GM12878 (cell line): ENCODE measurements around the gene COQ9.
"Not testable (repeated sequence)": the region's sequence is repeated elsewhere in the genome, so short reads cannot be mapped to it uniquely, and the experiment has no call there.

ENCODE experiments used
- BCL11A ChIP-seq: IDR thresholded peaks from 2 replicates; pipeline ENCODE4 v1.6.1; 2011; ENCODE audit warnings: low read depth, low read length
- CTCF ChIP-seq, 3 experiments: IDR thresholded peaks in 2 of 3; conservative IDR thresholded peaks in 1 of 3; 2 replicates each; pipeline ENCODE4 v1.5.1; 2011; ENCODE audit warnings: low read depth in 3 of 3, low read length in 3 of 3, mild to moderate bottlenecking in 3 of 3, control low read depth in 2 of 3, moderate library complexity in 2 of 3, inconsistent platforms in 1 of 3, mixed read lengths in 1 of 3; ENCODE audit not compliant: control insufficient read depth in 2 of 3, insufficient read depth in 1 of 3; ENCODE audit errors: extremely low read depth in 1 of 3
- EZH2 ChIP-seq: IDR thresholded peaks from 2 replicates; pipeline ENCODE4 v1.6.1; 2012; ENCODE audit warnings: low read depth, mild to moderate bottlenecking, control low read depth, inconsistent platforms, low read length, borderline replicate concordance; ENCODE audit not compliant: control insufficient read depth
- NBN ChIP-seq: fragments of 450-650 bp; IDR thresholded peaks from 2 replicates; pipeline ENCODE4 v1.6.1; 2016
- POLR2AphosphoS2 ChIP-seq: IDR thresholded peaks from 2 replicates; pipeline ENCODE4 v1.6.1; 2011; ENCODE audit warnings: low read depth, mild to moderate bottlenecking, low read length, improper control_type of control experiment, moderate library complexity
- RAD21 ChIP-seq: IDR thresholded peaks from 2 replicates; pipeline ENCODE4 v1.6.1; 2011; ENCODE audit warnings: mild to moderate bottlenecking, low read depth, low read length, moderate library complexity; ENCODE audit not compliant: insufficient read depth
- SMC3 ChIP-seq: IDR thresholded peaks from 2 replicates; pipeline ENCODE4 v1.6.1; 2011; ENCODE audit warnings: low read length, improper control_type of control experiment, borderline replicate concordance

- not testable (repeated sequence) for TF ChIP-seq RAD21; EZH2; CTCF (IDR thresholded peaks at IDR 0.05 in 2 of 3, conservative IDR thresholded peaks at IDR 0.05 in 1 of 3; ENCODE audit: control insufficient read depth in 2 of 3, extremely low read depth in 1 of 3, insufficient read depth in 1 of 3, low read depth in 3 of 3, low read length in 3 of 3); BCL11A; NBN; POLR2AphosphoS2; SMC3
Observed at GRCh38 chr16:57397493-57397892, 49.8 kb upstream of the COQ9 start.
